ENCODE data around the gene CTDSP2.
"Not testable (repeated sequence)": the region's sequence is repeated elsewhere in the genome, so short reads cannot be mapped to it uniquely, and the experiment has no call there.

The CTDSP2 gene

DNA sequence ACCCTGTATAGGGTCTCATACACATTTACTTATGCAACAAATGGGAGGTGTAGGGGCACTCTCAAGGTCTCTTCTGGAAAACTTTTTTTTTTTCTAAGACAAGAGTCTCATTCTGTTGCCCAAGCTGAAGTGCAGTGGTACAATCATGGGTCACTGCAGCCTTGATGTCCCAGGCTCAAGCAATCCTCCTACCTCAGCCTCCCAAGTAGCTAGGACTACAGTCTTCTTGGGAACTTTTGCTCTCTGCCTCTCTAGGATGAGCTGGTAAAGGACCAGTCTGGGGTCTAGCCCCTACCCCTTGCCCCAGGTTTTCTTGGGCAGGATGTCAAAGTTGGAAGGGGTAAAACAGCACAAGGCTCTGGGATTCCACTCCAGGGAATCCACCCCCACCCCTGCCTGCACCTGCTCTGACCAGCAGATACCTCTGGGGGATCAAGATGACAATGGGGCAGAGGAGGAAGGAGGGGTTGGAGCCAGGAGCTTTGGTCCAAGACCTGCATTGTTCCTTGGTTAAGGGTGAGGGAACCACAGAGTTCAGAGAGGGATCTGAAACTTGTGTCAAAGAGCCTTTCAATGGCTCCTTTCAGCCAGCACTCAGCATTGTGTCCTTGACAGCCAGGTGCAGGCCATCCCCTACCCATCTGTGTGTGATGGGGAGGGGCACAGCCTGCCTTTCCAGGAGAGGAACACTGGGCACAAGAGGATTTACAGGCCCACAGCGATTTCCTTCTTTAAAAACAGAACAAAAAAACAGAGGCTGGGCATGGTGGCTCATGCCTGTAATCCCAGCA, 12.2 kb downstream of the CTDSP2 start:
- no peak for DNase-seq

DNA sequence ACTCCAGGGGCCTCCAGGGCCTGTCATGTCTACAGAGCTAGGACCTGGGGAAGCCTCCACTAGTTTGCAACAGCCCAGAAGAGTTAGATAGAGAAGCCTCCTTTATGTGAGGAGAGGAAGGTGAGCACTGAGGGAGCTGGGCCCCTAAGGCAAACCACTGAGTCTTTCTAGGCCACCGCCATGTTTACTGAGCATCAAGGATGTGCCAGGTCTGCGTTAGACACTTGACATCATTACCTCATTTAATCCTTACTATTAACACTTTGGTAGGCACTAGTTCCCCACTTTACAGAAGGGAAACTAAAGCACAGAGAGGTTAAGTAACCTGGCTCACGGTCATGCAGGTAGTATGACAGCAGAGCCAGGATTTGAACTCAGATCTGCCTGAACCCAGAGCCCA, 12.9 kb downstream of the CTDSP2 start:
- no peak for DNase-seq

DNA sequence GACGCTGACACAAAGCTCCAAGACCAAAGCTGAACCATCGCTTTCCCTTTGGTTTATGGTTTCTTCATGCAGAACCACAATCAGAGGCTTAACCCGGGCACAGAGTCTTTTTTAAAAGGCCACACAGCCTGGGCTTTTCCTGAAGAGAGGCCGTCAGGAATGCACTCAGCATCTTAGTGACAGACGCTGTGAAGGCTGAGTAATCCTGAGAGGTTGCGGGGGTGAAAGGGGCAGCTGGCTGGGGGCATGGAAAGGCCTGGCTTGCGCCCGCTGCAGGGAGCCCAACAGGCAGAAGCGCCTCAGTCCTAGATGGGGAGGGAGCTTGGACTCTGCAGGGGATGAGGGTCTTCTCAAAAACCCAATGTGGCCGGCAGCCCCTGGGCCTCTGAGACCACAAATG, 13.6 kb downstream of the CTDSP2 start:
- DNase-seq: no peak

DNA sequence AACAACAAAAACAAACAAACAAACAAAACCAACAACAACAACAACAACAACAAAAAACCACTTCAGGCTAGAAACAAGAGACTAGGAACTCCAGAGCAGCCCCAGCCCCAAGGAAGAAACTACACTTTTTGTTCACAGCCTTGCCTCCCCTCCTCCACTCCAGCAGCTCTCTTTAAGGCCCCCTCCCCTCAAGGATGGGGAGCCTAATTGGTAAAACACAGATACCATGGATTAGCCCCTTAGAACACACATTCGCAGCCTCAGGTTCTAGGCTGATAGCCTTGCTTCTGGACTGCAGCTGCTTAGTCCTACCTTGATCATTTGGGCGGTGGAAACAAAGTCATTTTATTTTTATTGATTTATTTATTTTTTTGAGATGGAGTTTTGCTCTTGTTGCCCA, 16.1 kb downstream of the CTDSP2 start:
- DNase-seq: no peak

DNA sequence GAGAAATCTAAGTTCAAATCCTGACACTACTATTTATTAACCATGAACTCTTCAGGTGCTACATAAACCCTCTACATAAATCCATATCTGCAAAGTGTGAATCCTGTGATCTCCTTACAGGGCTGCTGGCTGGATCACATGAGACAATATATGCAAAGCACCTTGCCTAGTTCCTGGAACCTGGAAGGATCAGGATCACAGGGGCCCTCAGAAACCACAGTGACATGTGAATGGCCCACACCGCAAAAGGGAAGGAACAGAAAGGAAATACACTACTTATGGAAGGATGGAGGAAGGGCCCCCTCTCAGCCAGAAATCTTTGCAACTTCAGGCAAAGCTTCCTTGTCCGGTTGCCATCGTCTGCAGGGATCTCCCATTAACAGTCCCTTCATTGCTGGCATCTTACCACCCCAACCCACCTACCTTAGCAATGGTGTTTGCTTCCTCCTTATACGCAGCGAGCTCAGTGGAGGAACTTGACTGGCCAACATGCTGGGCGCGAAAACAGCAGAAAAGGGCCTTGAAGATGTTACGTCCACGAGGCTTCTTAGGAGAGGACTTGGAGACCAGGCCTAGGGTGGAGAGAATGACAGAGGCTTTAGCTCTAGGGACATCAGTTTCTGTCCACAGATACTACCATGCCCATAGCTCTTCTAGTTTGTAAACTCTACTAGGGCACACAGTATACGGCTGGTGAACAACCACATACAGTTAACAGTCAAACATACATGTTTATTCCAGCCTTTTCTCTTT, 17.3 kb downstream of the CTDSP2 start:
- no peak for DNase-seq

DNA sequence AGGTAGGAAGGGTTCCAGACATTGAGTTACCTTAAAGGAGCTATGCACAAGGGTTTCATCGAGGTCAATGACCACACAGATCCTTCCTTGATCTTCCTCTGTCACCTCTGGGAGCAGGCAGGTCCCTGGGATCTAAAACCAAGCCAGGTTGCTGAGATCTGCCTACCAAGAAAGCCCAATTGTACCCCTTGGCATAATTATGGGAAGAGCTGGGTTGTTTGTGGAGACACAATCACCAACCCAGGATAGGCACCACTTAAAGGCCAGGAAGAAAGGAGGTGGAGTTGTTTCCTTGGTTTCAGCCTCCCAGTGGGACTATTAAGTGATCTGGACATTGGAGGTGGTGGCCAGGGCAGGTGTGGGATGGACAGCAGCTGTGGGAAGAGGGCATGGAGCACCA, 19.6 kb downstream of the CTDSP2 start:
- no peak for DNase-seq

DNA sequence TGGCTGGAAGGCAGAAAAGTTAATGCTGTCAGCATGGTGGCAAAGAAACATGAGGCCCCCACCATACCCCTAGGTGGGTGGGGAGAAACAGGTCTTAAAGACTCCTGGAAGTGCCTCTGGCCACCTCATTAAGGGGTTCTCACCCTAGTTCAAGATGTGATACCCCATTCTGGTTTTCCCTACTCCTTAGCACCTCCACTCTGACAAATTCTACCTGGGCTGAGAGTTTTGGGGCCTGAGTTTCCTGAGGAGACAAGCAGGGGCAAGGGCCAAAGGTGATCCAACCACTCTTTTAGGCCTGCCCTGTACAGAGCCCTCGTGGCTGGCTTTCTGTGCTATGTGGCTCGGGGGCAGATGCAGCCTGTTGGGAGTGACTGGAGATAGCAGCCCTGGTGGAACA, 20.1 kb downstream of the CTDSP2 start:
- DNase-seq: no peak

DNA sequence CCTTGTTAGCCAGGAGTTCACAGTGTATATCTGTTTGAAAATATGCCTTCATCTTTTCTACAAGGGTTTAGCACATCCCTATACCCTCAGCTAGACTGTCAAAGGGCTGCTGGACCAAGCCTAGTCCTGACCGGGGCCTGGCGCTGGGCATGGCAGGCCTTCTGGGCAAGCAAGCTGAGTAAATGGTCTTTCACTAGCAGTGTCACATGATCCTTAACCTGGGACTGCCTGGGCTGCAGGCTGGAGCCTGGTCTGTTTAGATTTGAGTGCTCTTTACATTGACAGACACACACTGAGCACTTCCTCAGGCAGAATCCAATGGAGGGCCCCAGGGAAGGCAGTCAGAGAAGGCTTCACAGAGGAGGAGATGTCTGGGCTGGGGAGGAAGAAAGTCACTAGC, 21.1 kb downstream of the CTDSP2 start:
- DNase-seq: no peak

DNA sequence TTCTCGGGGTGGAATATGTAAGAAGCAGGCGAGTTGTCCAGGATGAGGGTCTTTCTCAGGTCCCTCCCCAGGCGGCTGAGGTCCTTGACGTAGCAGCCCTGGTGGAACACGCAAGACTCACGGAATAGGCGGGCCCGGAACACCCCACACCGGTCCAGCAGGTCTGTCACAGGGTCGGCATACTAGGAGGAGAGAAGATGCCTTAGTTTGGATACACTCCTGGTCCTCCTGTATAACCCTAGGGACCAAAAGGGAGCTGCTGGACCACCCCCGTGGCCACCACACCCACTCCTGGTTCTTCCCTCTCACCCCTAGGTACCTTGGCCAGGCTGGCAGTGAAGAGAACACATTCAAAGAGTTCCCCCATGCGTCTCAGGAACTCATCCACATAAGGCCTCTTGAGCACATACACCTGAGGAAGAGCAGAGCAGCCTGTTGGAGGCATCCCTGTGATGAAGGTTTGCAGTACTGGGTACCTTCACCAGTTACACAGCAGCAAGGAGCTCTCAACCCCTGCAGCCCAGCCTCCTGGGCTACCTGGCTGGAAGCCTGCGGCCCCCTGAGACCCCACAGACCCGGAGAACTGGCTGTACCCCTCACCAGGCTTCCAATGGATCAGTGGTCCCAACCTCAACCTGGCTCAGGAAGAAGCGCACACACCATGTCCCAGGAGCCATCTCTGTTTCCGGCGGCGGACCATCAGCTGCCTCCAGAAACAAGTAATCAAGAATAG, 22.5 kb downstream of the CTDSP2 start:
- no peak for DNase-seq

DNA sequence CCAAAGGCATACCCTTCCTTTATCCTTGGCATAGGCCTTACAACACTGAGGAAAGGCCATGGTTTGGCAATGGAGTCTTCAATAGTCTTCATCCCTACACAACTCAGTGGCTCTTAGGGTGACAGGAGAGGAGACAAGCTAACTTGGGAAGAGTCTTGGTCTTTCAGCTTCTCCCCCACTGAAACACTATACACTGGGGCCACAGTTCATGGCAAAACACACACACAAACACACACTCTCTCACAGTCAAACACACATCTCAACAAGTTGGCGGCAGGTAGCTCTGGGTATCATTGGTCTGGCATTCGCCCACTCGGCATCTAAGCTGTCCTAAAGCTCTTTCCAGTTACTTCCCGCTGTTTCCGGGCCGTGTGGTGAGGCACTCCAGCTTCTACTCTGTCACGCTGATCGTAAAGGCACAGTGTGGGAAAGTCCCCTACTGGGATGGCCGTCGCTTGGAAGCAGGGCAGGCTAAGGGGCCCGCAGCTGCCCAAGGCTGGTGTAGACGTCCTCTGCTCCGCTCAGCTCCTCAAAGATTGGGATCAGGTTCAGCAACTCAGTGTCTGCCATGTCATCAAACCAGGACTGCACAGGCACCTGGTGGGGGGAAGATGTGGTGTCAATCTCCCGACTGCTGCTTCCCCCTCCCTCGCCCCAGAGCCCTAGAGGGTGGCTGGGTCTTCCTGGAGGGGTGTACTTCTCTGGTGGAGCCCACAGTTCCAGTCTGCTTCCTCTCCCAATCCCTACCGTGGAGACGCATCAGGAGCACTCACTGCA, 23.2 kb downstream of the CTDSP2 start:
- no peak for DNase-seq

DNA sequence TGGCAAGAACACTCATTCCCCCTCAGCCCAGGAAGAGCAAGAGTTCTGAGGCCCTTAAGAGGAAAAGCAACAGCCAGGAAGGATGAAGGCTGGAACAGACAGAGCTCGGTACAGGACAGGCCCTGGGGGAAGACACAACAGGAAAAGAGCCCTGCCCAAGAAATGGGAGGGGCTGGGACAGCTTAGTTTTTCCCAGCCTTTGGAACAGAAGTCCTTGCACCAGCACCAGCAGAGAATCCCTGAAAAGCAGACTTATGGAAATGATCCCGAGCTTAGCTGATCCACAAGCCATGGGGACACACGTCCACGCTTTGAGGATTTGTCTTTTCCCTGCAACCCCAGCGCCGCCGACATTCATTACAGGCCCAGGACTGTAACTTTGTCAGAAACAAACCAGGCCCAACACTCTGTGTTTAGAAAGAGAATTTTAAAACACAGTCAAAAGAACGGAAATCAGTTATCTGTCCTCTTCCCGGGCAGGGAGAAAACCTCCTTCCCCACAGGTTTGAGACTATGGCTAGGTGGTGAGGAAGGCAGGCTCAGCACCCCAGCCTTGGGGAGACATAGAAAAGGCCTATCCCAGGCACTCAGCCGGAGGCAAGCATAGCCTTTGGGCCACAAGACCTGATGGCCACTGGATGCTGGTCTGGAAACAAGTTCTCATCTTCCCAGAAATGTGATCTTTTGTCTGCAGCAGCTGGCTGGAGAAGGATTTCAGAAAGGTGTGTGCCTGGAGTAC, 24.0 kb downstream of the CTDSP2 start:
- DNase-seq: no peak

DNA sequence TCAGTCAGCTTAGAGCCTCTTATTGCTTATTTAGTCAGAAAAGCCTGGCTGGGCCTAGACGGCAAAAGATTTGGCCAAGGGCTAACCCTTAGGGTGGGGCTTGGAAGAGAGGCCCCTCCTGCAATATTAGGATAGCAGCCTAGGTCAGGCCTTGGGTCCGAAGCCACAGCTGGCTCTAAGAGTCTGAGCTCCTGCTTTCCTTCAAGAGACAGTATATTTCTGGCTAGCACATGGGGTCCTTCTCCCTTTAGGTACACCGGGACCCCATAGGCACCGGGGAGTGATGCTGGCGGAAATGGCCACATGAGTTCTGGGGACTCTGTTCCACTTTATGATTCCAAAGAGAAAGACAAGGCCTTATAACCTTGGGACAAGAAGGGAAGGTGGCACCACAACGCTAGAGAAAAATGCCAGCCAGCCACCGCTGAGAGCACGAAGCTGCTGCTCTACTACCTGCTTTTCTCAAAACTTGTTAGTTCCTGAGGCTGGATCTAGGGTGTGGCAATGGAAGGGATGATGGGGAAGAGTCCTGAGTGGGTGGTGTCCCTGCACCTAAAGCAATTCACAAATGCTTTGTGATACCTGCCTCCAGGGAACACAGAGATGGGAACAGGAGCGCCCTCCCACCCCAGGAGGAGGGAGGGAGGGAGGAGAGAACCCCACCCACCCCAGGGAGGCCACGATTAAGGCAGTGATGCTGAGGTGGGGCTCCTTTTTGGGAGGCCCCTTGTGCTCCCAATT, 24.9 kb downstream of the CTDSP2 start:
- no peak for DNase-seq

DNA sequence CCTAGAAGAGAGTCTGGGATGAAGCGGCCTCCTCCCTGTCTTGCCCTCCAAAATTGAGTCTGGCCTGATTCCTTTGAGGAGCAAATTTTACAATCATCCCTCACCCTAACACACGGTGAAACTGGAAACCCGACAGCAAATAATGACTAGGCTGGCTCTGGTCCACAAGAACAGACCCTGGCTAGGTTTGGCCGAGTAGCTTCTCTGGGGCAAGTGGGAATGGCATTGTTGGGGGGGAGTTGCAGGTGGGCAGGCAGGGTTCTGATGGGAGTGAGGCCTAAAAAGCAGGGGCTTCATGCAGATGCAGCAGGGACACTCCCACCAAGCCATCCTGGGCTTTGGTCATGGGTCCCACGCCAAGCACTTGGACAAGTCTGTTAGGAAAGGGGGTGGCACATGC, 25.5 kb downstream of the CTDSP2 start:
- DNase-seq: not testable (repeated sequence)

DNA sequence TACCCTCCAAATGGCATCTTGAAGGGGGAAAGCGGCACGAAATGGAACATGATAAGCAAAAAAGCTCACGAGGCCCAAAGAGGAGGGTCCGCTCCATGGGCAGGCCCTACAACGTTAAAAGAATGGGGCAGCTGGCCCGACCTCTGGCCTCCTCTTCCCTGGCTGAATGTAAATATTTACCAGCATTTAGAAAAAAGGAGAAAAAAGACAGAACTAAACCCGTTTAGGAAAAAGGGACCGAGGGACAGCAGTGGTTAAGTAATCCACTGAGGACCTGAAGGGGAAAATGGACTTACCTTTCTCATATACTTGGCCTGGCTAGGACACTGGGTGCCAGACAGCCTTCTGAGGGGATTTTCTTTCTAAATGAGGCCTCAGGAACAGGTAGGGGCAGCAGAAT, 26.4 kb downstream of the CTDSP2 start:
- not testable (repeated sequence) for DNase-seq

DNA sequence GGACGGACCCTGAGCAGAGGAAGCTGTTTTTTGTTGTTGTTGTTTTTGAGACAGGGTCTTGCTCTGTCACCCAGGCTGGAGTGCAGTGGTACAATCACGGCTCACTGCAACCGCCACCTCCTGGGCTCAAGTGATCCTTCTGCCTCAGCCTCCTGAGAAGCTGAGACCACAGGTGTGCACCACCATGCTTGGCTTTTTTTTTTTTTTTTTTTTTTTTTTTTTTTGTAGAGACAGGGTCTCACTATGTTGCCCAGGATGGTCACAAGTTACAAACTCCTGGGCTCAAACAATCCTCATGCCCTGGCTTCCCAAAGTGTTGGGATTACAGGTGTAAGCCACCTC, 28.6 kb downstream of the CTDSP2 start:
- not testable (repeated sequence) for DNase-seq

DNA sequence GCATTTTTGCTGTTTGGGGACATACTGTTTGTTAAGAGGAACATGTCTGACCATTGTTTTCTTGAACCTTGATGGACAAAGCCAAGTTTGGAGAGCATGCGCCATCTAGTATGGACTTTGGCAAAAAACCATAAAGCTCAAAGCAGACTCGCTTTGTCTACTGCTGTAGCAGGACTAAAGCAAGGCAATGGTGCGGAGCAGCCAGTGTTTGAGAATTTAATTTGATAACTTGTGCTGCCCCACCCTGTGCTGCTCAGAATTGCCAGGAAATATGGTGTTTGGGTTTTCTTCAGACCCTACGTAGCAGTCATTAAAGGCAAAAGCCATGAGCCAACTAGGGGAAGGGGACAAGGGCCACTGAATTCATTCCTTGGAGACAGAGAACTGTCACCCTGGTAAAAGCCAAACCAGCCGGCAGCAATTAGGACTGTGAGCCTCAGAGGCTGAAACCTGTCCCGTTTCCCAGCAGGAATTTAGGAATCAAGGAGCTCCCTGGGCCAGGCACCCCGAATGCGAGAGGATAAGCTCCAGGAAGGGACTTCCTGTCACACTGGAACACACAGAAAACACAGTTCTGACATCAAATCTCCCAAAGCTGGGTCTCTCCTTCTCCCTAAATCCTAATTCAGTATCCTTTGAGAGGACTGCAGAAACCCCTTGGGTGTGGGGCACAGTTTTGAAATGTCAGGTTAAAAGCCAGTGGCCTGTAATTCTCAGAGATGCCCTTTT, 29.1 kb downstream of the CTDSP2 start:
- DNase-seq: no peak

DNA sequence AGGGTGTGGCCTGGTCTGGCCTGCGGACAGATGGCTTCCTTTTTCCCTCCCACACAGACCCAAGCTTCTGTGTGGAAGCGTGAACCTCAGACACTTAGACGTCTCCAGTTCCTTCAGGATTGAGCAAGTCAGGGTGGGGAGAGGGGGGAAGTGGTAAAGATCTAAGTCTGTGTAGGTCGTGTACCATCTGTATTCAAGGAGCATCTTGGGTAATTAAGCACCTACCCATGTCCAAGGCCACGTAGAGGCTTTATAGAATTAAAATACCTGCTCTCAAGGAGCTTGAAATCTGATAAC, 29.7 kb downstream of the CTDSP2 start:
- no peak for DNase-seq

DNA sequence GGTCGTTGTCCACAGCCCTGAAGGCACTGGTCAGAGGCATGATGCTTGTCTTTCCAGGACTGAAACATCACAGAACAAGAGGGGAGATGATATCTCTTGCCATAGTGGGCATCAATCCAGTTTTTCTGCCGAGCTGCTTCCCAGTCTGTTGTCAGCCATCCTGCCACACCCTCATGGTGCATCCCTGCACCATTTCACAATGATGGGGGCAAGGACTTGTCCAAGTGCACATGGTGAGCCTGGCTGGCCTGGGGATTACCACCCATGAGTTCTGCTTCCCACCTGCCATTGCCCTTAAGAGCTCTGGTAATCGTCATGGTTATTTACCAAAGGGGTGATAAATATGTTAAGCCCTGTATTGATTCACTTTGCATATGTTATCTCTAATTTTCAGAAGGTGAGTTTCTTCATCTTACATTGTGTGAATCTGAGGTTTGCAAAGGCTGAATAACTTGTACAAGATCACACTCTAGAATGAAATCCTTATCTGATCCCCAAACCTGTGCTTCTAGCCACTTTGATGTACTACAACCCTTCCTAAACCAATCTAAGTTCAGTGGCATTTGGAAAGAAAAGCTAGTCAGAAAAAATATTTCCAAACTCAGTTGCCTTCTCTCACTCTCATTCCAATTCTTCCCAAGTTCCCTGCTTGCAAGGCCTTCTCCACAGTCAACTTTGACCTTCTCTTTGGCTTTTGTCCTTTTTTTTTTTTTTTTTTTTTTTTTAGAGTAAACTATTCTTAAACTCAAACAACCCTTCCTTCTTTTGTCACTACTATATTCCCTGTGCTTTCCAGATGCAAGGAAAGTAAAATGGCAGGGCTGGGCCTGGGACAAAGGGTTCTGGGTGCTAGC, 30.3 kb downstream of the CTDSP2 start:
- DNase-seq: no peak

DNA sequence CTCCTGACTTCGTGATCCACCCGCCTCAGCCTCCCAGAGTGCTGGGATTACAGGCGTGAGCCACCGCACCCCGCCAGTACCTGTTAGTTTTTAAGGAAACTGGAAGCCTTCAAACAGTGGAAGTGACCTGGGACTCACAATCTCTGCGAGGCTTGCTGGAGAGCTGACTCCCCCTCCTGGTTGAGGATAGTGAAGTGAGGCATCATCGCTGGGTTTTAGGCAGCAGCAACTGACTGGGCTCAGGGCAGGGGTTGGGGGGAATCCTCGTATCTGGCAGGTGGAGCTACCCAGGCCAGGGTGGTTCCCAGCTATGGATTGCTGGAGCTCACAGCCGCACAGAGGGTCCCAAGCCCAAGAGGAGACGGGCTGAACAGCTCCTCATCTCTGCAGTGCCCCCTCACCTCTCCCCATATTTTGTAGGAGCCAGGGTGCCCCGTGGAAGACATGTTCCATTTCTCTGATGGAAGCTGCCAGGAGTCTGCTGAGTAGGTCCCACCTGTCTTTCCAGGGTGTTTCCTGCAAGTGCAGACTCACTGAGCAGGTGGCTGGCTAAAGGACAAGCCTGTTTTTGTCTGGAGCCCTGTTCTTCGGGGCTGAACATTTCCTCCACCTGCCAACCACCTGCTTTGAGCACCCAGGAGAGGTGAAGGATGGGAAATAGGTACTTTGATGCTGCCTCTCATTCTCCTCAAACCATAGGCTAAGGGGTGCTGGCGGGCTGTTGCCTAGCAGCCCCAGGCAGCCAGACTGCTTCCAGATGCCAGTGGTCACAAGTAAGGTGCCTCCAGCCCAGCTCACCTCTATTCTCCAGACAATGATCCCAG, 31.1 kb downstream of the CTDSP2 start:
- no peak for DNase-seq
